ENCODE results near the gene APCDD1.

DNA sequence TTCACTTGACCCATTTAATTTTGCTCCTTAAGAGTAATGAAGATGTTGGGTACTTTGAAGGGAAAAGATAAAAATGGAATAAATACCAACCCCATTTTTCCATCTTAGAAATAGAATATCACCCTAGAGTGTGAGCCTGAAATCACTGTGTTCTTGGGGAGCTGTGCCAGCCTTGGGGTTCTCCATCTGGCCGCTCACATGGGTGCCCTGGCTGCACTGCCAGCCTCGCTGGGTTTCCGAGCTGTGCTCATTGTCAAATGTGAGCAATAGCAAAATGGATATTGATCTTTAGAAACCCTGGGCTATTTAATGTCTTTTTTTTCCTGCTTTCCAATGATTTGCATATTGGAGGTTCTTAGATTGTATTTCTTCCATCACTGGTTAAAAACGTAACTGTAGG is 9.3 kb downstream of the APCDD1 start:
- no peak for TF ChIP-seq CTCF (IDR thresholded peaks at IDR 0.05; ENCODE audit: low read depth, low read length, missing input control)
- no peak for TF ChIP-seq HNF4G (IDR thresholded peaks at IDR 0.05)
- no peak for TF ChIP-seq REST (IDR thresholded peaks at IDR 0.05)
- TF ChIP-seq TAF1 (conservative IDR thresholded peaks at IDR 0.05): no peak
- TF ChIP-seq GABPA (IDR thresholded peaks at IDR 0.05 in 1 of 2, conservative IDR thresholded peaks at IDR 0.05 in 1 of 2): no peak
- TF ChIP-seq JUND (IDR thresholded peaks at IDR 0.05): no peak
- TF ChIP-seq EGR1 (IDR thresholded peaks at IDR 0.05; ENCODE audit: low read depth in 2 of 2): no peak
- TF ChIP-seq ZBTB33 (IDR thresholded peaks at IDR 0.05): no peak
- TF ChIP-seq RAD21 (IDR thresholded peaks at IDR 0.05): no peak

Measured in liver (tissue), 3 donors.